GM18517 (cell line): ENCODE measurements around the gene UMPS.

Experiments
- ATAC-seq: cut with Tn5 transposase; IDR thresholded peaks from one replicate; pipeline ENCODE4 v1.9.1; 2021; ENCODE audit warnings: mild to moderate bottlenecking, moderate library complexity; ENCODE audit not compliant: unreplicated experiment

UMPS gene

GRCh38 chr3:124730129-124730940 lies at the start of gene UMPS:
Gene UMPS (plus strand): TSS chr3:124730452. CDS start chr3:124730472, 20 bp downstream.
- ATAC-seq, result peak; percentile 81

GRCh38 chr3:124680521-124680920 lies 49.7 kb upstream of the UMPS start:
- no peak for ATAC-seq

- no peak for ATAC-seq
Measured at GRCh38 chr3:124682263-124682662, 48.0 kb upstream of the UMPS start.

- ATAC-seq, result no peak
Measured at GRCh38 chr3:124684459-124684858, 45.8 kb upstream of the UMPS start.

GRCh38 chr3:124685067-124685466 lies 45.2 kb upstream of the UMPS start:
- no peak for ATAC-seq

- ATAC-seq, result no peak
Measured at GRCh38 chr3:124685481-124685880, 44.8 kb upstream of the UMPS start.

- no peak for ATAC-seq
Measured at GRCh38 chr3:124686028-124686670, 44.1 kb upstream of the UMPS start.

- ATAC-seq, result no peak
Measured at GRCh38 chr3:124688581-124689454, 41.4 kb upstream of the UMPS start.

- no peak for ATAC-seq
Measured at GRCh38 chr3:124691599-124691998, 38.7 kb upstream of the UMPS start.

GRCh38 chr3:124694486-124694885 lies 35.8 kb upstream of the UMPS start:
- ATAC-seq, result no peak

- ATAC-seq, result no peak
Measured at GRCh38 chr3:124695369-124695768, 34.9 kb upstream of the UMPS start.

- ATAC-seq, result no peak
Measured at GRCh38 chr3:124696006-124696405, 34.2 kb upstream of the UMPS start.

GRCh38 chr3:124697302-124697701 lies 33.0 kb upstream of the UMPS start:
- no peak for ATAC-seq

GRCh38 chr3:124698030-124698770 lies 32.1 kb upstream of the UMPS start:
- ATAC-seq, result no peak

- ATAC-seq, result no peak
Measured at GRCh38 chr3:124699051-124699450, 31.2 kb upstream of the UMPS start.

- no peak for ATAC-seq
Measured at GRCh38 chr3:124699686-124700396, 30.4 kb upstream of the UMPS start.

GRCh38 chr3:124700880-124701684 lies 29.2 kb upstream of the UMPS start:
- no peak for ATAC-seq

GRCh38 chr3:124701687-124702086 lies 28.6 kb upstream of the UMPS start:
- ATAC-seq, result no peak

GRCh38 chr3:124702950-124703349 lies 27.3 kb upstream of the UMPS start:
- ATAC-seq, result no peak
